ENCODE results near the gene MAML2.

The MAML2 gene

DNA sequence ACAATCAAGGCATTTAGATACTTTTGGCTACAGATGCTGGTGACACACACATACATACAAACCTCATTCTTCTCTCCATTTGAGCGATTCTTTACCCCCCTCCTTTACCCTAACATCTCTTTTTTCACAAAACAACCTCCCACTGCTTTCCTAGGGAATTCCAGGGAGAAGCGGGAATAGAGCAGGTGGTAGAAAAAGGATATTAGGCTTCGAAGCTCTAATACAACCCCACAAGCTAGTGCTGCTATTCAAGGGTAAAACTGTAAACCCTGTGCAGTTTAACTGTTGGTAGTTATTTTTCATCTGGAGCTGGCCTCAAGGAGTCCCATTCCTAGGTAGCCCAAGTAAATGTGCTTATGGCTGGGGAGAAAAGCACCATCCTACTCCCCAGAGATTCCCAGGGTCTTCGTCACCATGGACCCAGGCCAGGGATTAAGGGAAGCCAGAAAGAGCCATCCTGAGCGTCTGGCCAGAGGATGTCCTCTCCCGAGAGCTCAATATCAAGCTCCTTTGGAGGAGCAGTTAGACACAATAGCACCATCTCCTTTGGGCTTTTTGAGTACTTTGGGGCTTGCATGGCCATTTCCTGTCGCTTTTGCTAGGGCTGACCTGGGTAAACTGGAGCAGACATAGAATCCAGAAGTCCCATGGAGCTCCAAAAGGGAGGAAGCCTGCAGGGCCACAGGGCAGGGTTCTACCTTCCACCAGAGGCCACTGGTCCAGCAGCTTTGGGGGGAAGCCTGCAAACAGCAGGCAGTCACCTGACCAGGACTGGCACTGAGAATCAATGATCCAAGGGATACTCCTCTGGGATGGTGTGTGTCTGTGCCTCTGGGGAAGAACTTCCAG, 3.1 kb downstream of the MAML2 start:
- DNase-seq (ENCODE audit: low read depth), result peak; percentile 61
- H3K4me3 ChIP-seq (ENCODE audit: control insufficient read depth, low read depth, low read length), result peak overlapping the region; percentile 96
- no peak for TF ChIP-seq CTCF (conservative IDR thresholded peaks at IDR 0.05; ENCODE audit: control insufficient read depth, insufficient read depth, low read depth, low read length)

DNA sequence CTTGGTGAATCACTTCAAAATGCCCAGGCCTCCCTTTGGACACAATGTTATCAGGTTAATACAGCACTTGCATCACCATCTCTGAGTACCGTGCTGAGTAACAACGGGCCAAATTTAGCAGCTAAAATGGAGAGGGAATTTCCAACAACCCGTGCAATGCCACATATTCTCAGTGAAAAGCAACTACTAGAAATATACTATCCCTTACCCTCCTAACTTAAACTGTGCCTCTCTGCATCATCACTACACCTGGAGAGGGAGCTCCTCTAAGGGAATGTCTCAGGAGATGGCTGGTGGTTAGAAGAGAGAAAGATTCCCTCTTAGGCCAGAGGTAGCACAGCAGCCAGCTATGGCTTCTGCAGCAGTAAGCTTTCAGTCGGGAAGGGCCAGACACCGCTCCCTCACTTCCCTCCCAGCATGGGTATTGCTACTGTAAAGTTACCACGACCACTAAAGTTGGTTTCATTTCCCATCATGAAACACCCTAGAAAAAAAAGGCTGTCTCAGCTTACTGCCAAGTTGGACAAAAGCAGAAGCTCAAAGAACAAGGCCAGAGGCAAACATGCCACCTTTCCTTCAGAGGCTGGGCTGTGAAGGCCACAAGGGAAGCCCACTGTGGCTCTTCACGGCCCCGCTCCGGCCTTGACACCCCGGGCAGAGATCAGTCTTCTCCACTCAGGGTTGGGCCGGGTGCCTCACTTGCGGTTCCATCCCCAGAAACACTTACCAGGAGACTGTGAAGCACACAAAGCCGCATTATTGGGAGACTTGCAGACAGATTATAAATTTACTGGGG, 3.9 kb downstream of the MAML2 start:
- DNase-seq (ENCODE audit: low read depth), result peak; percentile 78
- no peak for TF ChIP-seq CTCF (conservative IDR thresholded peaks at IDR 0.05; ENCODE audit: control insufficient read depth, insufficient read depth, low read depth, low read length)
- H3K4me3 ChIP-seq (ENCODE audit: control insufficient read depth, low read depth, low read length), result peak overlapping the region; percentile 96

DNA sequence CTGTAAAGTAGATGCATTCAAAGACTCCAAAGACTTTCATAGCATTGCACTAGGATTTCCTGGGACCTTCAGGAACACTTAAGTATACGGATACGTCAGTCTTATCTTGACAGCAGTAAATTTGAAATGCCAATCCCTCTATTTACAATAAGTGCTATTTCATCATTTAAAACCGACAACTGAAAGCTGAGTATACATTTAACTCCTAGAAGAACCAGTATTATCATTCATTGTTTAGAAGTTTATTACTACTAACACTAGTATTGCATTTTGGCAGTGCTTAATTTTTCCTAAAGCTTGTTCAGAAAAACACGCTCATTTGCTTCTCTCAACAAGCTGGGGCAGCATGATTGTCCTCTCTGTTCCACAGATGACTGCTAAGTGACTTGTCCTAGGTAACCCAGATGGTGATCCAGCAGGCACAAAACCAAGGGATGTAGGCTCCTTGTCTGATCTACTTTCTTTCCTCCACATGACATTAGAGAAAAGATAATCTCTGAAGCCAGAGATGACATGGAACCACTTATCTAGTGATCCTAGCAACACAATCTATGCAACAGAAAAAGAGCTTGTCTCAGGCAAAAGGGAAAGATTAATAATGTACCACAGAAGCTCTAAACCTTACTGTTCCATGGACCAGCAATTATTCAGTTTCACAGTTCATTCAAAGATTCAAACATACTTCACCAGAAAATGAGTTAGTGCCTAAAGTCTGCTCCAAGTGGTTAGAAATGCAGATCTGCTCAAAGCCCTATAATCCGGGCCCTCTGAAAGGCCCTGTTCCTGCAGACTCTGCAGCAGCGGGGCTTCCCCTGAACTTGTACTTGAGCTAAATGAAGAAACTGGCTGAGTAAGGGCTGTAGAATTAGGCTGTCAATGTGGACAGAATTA, 5.2 kb downstream of the MAML2 start:
- no peak for TF ChIP-seq CTCF (conservative IDR thresholded peaks at IDR 0.05; ENCODE audit: control insufficient read depth, insufficient read depth, low read depth, low read length)
- DNase-seq (ENCODE audit: low read depth), result peak; percentile 54
- no peak overlapping the region for H3K4me3 ChIP-seq (ENCODE audit: control insufficient read depth, low read depth, low read length)

DNA sequence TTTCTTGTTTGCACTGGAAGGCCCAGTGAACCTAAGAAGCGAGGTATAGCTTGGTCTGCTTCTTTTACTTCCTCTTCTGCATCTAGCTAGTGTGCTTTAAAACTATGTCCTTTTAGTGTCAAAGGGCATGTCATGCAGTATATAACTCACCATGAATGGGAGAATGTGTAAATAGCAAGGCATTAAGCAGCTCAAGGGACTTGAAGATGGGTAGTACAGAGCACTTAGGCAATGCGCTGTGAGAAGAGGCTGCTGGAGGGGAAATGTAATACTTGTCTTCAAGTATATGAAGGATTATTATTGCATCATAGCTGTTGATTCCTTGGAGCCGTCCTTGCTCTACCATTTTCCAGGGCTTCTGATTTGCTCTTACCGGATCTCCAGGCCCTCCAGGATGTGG, 7.6 kb downstream of the MAML2 start:
- H3K4me3 ChIP-seq (ENCODE audit: control insufficient read depth, low read depth, low read length), result no peak overlapping the region
- DNase-seq (ENCODE audit: low read depth), result peak; percentile 76
- no peak for TF ChIP-seq CTCF (conservative IDR thresholded peaks at IDR 0.05; ENCODE audit: control insufficient read depth, insufficient read depth, low read depth, low read length)

- DNase-seq (ENCODE audit: low read depth), result no peak
- no peak overlapping the region for H3K4me3 ChIP-seq (ENCODE audit: control insufficient read depth, low read depth, low read length)
- no peak for TF ChIP-seq CTCF (conservative IDR thresholded peaks at IDR 0.05; ENCODE audit: control insufficient read depth, insufficient read depth, low read depth, low read length)
These were observed 8.8 kb downstream of the MAML2 start for GRCh38 chr11:96334219-96334618.

DNA sequence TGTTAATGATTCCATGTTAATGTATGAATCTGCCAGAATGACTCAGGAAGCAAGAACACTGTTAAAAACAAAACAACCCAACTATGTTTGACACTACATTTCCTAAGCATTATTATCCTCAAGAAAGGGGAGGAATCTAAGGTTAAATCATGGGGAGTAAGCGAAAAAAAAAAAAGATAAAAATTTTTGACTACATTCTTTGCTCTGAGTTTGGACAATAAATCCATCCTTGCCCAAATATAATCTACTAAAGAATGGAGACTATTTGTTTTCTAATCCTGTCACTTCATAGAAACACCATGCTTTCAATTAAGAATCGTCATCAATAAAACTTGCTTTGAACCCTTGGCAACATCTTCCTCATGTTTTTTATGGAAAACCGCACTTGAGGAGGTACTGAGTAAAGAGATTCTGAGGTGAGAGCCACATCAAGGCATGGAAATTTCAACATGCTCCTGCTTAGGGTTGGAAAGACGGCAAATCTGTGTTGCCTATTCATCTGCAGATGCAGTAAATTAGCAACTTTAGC, 9.7 kb downstream of the MAML2 start:
- TF ChIP-seq CTCF (conservative IDR thresholded peaks at IDR 0.05; ENCODE audit: control insufficient read depth, insufficient read depth, low read depth, low read length), result no peak
- no peak overlapping the region for H3K4me3 ChIP-seq (ENCODE audit: control insufficient read depth, low read depth, low read length)
- DNase-seq (ENCODE audit: low read depth), result peak; percentile 43
